22Rv1 (cell line): Measurements from ENCODE around the gene MYCL.

ENCODE experiments used
- H3K27ac ChIP-seq: fragments of 450-650 bp; 2 replicates; pipeline ENCODE4 v1.5.1; 2017
- ZFX ChIP-seq: fragments of 450-650 bp; IDR thresholded peaks from 2 replicates; pipeline ENCODE4 v1.6.1; 2017; ENCODE audit warnings: antibody characterized with exemption, borderline replicate concordance
- TF ChIP-seq, protein P1 (sequence below): fragments of 450-650 bp; IDR thresholded peaks from 2 replicates; pipeline ENCODE4 v1.5.1; 2017; ENCODE audit warnings: mild to moderate bottlenecking

Gene MYCL

DNA sequence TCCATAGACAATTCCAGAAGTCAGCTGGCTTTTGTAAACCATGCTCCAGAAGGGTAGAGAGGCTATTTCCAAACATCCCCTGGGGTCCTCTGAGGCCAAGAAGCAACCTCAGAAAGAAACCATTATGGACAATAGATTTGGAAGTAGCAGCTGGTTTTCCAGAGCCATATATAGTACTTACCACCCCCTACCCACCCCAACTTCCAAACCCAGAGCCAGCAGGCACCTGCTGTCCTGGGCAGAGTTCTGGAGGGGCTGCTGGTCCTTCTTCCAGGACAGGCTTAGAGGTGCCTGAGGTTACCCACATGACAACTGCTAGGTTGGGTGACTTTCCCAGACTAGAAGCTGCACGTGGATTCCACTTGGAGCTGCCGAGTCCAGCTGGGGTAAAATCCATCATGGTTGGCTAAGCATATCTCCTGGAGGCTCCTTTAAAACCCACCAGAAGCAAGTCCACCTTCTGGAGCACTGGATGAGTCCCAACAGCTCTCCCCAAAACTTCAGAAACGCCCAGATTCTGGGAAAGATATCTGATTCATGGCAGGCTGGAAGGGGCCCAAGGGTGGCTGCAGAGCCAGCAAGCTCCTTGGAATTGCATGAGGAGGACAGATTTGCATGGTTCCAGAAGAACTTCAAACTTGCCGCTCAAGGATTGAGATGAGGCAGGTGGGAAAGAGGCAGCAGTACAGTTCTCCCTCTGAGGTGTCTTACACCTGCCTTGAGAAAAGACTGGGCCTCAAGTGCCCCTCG is 5.8 kb downstream of the MYCL start:
- H3K27ac ChIP-seq = no peak overlapping the region
- TF ChIP-seq ZFX = no peak
- TF ChIP-seq, protein P1, sequence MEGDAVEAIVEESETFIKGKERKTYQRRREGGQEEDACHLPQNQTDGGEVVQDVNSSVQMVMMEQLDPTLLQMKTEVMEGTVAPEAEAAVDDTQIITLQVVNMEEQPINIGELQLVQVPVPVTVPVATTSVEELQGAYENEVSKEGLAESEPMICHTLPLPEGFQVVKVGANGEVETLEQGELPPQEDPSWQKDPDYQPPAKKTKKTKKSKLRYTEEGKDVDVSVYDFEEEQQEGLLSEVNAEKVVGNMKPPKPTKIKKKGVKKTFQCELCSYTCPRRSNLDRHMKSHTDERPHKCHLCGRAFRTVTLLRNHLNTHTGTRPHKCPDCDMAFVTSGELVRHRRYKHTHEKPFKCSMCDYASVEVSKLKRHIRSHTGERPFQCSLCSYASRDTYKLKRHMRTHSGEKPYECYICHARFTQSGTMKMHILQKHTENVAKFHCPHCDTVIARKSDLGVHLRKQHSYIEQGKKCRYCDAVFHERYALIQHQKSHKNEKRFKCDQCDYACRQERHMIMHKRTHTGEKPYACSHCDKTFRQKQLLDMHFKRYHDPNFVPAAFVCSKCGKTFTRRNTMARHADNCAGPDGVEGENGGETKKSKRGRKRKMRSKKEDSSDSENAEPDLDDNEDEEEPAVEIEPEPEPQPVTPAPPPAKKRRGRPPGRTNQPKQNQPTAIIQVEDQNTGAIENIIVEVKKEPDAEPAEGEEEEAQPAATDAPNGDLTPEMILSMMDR = no peak

DNA sequence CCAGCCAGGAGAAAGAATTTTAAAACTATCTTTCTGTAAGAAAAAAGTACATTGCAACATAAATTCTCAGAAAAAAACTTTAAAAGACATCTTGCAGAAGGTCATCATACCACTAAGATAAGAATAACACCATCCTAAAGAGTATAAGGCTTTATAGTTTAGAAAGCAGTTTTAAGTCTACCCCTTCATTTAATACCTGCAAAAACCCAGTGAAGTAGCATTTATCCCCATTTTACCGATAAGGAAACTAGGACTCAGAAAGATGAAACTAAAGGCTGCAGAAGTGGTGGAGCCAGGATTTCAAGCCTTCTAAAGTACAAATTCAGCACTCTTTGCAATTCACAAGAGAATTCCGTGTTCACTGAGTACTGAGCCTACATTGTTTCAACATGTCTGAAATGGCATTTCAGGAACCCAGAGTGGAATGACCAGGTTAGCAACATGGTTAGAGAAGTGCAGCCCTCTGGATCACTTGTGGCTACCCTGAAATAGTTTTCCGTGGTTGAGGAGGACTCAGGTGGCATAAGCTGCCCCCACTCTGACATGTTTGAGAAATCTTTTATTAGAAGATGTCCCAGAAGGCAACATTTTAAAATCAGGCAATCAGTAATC is 6.7 kb downstream of the MYCL start:
- TF ChIP-seq ZFX = no peak
- TF ChIP-seq, protein P1 = no peak
- no peak overlapping the region for H3K27ac ChIP-seq

DNA sequence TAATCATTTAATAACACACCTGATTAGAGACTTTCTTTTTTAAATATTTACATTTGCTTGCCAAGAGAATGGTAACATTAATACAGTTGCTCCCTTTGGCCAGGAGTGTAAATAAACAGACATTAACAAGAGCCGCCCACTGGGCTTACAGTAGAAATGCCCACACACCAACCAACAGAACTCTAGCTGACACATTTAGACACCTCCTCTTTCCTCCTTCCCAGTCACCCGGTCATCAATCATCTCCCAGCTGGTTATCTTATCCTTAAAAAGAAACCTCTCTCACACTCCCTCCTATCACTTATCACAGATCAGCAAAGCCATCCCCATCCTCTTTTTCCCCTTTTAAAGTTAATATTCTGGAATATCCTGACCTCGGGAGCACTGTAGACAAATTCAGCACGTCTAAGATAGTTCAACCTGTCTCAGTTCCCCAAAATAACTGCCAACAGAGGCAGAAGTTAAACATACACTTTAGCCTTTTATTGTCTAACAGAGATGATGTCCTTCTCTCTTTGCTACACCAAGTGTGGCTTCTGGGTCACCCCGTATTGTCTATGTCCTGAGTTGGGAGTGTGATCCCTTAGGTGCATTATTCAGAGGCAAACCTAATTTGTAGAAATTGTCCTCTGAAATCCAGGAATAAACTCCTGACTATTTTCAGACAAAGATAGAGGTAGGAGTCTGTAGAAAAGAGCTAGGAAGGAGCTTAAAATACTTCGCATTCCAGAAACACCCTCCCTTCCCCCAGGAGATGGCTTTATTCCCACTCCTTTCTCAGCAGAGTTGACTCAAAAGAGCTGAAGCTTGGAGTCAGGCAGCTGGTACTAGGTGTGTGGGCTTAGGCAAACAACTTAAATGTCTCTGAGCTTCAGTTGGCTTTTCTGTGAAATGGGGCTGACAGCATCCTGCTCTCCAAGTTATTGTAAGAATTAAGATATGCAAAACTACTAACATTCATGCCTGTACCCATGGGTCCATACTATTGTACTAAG is 8.8 kb downstream of the MYCL start:
- 0 out of 2 replicates have a peak overlapping the region, but pooled peaks have one; percentile 2 for H3K27ac ChIP-seq
- TF ChIP-seq, protein P1 = no peak

DNA sequence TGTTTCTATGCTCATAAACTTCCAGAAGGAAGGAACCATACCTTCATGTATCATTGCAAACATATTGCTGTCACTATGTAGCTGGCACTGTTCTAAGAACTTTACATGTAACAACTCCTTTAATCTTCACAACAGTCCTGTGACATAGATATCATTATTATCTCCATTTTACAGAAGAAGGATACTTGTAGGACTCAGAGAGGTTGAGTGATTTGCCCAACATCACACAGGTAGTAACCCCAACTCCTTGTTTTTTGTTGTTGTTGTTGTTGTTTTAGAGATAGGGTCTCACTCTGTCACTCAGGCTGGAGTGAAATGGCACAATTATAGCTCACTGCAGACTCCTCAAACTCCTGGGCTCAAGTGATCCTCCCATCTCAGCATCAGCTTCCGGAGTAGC is 10.8 kb downstream of the MYCL start:
- no peak overlapping the region for H3K27ac ChIP-seq
- TF ChIP-seq, protein P1 = no peak
- no peak for TF ChIP-seq ZFX

DNA sequence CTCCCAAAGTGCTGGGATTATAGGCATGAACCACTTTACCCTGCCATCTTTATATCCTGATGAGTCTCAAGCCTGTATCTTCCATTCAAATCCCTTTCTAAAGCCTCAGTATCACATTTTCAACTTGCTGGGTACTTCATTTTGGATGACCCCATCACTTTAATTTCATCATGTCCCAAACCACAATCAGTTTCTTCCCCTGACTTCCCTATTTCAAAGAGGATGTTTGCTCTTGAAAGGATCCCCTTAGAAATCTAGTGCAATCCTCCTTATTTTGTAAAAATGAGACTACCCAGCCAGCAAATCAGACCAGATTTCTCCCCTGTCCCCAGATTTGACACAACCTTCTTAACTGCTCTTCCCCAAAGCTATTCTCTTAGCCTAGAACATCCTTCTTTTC is 11.4 kb downstream of the MYCL start:
- TF ChIP-seq, protein P1 = no peak
- no peak for TF ChIP-seq ZFX
- H3K27ac ChIP-seq = no peak overlapping the region

DNA sequence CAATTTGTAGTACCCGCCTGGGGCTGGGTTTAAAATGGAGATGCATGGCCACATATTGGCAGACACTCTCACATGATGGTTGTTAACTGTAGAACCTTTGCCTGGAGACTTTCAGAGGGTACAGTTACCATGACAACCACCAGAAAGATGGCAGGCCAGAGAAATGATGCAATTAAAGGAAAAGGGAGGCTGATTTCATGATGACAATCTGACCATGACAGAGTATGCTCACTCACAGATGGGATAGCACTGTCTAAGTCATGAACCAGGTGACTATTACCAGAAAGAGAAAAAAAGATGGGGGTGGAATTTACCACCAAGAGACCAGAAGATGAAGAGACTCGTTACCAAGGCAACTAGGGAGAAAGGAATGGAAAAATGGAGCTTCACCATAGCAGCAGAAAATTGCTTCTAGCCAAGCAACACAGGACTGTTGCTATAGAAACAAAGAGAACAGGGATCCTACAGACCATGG is 14.9 kb downstream of the MYCL start:
- TF ChIP-seq, protein P1 = no peak
- no peak for TF ChIP-seq ZFX
- no peak overlapping the region for H3K27ac ChIP-seq
